ENCODE data around the gene DTX3.
"Not testable (repeated sequence)": the region's sequence is repeated elsewhere in the genome, so short reads cannot be mapped to it uniquely, and the experiment has no call there.

The DTX3 gene

DNA sequence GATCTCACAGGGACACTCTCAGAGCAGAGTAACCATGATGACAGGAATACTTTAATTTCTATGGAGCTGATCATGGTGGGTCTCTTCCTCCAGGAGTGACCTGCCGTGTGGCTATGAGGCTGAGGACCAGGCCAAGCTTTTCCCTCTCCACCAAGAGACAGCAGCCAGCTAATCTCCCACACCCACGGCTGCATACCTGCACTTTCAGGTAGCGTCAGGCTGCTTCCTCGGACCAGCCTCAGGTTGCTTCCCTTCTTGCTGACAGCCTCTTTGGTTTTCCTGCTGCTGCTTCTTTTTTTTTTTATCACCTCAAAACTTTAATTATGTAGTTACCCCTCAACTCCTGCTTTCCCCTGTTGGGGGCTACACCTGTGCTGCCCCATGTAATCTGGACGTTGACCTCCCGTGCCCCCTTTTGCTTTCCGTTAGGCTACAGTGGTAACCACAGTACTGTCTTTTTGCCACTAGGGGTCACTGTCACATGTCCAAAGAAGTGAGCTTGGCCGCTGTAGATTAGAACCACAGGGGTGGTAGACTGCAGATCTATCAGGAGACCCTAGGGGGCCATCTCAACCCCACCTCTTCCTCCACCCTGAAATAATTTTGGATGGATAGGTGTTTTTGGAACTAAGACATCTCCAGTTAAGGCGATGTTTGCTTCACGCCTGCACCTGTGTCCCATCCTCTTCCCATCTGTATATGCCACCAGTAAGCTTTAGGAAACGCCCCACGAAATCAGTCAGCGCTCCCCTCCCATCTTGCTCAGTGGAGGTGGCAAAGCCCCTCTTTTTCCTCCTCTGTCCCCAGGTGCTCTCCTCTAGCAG is 21.4 kb upstream of the DTX3 start:
- peak; percentile 85 for DNase-seq

DNA sequence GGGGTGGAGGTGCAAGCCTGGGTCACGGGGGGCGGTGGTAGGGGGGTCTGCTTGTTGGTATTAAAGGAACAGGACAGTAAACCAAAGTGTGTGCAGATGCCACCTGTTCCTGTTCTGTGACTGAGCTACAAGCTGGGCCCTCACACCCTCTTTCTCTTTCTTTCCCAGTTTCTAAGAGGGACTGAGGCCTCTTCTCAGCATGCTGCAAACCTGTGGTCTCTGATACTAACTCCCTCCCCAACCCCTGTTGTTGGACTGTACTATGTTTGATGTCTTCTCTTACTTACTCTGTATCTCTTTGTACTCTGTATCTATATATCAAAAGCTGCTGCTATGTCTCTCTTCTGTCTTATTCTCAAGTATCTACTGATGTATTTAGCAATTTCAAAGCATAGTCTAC is 20.6 kb upstream of the DTX3 start:
- DNase-seq = no peak

- DNase-seq = no peak
Measured at GRCh38 chr12:57584690-57585089, 19.9 kb upstream of the DTX3 start.

GRCh38 chr12:57585156-57585555 is 19.5 kb upstream of the DTX3 start:
- DNase-seq = no peak

DNA sequence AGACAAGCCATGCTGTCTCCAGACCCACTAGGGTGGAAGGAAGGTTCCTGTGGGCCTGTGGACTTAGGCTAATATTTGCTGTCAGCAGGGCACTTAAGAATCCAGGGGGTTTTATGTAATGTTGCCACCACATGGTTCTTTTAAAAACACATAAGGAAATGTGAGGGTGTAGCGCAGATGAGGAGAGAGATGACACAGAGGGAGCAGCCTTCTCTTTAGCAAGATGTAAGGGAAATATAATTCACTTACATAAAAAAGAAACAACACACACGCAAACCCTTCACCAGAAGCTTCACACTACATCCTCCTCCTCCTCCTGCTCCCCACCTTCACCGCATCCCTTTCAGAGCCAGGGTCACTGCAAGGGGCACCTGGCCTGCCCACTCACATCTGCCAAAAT is 18.5 kb upstream of the DTX3 start:
- DNase-seq = no peak

DNA sequence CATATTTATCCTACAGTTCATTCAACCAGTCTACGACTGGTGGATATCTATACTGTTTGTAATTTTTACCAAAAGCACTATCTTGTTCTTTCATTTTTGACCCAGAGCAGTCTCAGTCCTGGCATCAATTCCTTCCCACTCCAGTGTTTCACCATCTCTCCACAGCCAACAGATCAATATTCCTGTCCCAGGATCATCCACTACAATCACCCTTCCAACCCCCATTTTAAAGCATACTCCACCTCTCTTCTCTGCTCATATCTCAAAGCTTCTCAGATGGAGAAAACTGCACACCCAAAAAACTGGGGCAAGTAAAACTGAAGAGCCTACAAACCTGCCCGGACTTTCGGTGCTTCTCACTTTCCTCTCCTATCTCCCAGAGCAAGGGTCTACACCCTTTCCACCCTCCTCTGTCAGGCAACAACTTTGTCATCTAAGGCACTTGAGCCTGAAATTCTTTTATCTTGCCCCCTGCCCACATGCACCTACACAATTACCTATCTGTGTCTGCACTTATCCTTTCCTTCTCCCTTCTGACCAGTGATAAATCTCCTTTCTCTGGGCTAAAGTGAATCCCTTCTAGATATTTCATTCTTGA is 17.7 kb upstream of the DTX3 start:
- DNase-seq = no peak

DNA sequence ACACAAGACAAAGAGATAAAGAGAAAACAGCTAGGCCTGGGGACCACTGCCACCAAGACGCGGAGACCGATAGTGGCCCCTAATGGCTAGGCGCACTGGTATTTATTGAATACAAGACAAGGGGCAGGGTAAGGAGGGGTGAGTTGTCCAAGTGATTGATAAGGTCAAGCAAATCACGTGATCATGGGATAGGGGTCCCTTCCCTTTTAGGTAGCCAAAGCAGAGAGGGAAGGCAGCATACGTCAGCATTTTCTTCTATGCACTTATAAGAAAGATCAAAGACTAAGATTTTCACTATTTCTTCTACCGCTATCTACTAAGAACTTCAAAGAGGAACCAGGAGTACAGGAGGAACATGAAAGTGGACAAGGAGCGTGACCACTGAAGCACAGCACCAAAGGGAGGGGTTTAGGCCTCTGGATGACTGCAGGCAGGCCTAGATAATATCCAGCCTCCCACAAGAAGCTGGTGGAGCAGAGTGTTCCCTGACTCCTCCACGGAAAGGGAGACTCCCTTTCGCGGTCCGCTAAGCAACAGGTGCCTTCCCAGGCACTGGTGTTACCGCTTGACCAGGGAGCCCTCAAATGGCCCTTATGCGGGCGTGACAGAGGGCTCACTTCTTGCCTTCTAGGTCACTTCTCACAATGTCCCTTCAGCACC is 15.5 kb upstream of the DTX3 start:
- not testable (repeated sequence) for DNase-seq

GRCh38 chr12:57590479-57590863 is 14.2 kb upstream of the DTX3 start:
- DNase-seq = no peak

DNA sequence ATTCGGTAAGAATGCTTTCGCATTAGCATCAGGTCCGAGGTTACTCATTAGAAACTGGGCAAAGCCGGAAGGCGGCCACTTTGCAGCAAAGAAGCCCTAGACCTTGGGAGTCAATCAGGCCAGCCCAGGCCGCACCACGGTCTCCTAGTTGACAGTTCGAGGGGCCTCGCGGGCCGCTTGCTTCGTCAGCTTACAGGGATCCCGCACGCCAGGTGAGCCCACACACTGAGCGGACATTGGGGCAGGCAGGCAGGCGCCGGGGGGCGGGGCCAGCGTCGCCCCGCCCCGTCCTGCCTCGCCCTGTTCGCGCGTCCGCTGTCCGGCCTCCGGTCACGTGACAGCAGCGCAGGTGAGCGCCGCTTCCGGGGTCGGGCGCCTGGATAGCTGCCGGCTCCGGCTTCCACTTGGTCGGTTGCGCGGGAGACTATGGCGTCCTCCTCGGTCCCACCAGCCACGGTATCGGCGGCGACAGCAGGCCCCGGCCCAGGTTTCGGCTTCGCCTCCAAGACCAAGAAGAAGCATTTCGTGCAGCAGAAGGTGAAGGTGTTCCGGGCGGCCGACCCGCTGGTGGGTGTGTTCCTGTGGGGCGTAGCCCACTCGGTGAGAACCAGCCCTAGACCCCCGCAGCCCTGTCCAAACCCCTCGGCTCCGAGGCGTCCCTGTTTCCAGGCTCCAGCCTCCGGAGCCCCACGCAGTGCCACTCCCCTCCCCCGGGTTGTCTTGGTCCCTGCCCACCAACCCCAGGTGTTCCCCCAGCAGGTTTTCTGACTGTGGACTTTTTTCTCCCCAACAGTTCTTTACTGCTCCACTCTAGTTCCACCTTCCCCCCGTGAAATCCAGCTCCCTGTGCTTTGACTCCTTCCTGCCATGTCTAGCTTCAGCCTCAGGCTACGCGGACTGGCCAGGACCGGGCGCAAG is 13.5 kb upstream of the DTX3 start, which contains the start of gene PIP4K2C:
TSS of gene PIP4K2C (plus strand) at position 329 of the 918 bp plus-strand sequence. CDS start at position 427, 98 bp downstream.
- no peak for DNase-seq

- DNase-seq = no peak
Measured at GRCh38 chr12:57591782-57592325, 12.8 kb upstream of the DTX3 start.

GRCh38 chr12:57592551-57593165 is 12.0 kb upstream of the DTX3 start:
- no peak for DNase-seq

DNA sequence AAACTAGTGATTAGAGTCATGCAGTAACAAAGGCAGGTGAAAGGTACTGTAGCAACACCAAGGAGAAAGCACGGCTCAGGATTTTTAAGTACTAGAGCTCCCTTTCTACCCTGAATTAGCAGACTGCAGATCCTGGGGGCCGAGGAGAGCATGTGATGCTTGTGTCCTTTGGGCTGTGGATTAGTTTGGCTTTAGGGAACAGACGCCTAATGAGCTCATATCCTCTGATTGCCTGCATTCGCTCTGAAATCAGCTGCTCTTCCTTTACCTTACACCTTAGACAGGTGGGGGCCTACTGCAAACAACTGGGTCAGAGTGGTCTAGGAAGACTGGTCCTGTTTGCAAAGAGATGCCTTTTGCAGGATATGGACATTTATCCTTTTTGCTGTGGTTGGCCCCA is 11.4 kb upstream of the DTX3 start:
- no peak for DNase-seq

DNA sequence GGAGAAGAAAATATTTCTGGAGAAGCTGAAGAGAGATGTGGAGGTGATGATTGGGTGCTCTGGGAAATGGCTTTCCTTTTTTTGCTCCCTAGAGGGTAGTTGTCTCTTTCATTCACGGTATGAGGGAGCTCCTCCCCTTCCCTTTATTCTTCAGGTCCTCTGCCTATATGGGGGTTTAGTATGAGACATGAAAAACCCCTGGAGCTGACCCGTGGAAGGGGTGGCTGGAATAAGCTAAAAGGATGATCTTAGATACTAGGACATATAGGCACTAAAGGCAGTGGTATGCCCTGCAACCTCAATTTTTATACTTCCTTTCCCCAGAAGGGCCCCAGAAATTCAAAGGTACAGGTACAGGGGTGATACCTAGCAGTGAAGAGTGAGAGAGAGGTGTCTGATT is 4.2 kb upstream of the DTX3 start:
- DNase-seq = no peak

DNA sequence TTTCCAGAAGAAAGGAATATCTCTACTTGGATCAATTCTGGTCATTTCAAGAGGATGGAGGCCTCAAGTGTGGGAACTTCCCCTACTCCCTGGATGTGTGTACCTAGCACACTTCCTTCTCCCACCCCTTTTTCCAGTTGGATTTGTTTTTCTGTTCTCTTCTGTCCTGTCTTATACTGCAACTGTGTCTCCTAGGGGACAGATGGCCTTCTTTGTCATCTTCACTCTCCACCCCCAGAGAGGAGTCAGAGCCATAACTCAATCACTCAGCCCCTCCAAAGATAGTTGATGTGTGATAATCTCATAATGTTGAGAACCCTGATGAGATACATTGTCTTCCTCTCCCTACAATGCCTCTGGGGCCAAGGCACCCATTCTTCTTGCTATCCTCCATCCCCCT is 2.1 kb upstream of the DTX3 start:
- no peak for DNase-seq

DNA sequence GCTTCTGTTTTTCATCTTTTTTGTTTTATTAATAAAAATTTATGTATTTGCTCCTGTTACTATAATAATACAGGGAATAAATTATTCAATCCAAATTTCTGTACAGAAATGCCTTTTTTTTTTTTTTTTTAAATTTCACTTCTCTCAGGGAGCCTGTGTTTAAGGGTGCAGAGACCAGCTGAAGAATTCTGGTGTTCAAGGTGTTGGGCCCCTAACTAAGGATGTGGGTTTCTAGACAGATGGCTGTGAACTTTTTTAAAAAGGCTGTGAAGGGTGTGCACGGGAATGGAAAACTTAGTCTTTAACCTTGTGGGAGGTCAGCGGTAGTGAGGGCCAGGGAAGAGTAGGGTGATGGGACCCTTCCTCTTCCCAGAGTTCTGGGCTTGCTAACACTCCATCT is 1.3 kb upstream of the DTX3 start:
- no peak for DNase-seq

GRCh38 chr12:57603815-57604453 is 690 bp upstream of the DTX3 start:
- DNase-seq = no peak

- no peak for DNase-seq
Measured at GRCh38 chr12:57604992-57605810, 577 bp downstream of the DTX3 start.

DNA sequence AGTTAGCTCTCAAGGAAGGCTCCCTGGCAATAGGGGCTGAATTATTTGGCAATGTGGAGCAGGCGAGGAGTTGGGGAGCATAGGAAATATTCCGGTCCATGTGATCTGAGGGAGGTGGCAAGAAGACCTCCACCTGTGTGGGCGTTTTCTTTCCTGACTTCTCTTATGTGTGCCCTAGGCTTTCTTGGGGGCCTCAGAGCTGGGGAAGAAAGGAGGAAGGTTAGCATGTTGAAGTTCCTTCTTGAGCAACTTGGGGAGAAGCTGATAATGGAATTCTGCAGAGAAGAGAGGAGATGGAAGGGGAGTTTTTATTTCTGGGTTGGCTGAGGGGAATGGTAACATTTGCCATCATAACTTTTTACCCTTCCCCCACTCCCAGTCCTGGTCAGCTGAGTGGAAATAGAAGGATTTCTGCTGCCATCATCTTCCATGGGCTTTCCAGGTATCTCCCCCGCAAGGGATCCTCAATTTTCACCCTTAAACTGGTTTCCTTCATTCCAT is 1.2 kb downstream of the DTX3 start:
- DNase-seq = no peak

- DNase-seq = no peak
Measured at GRCh38 chr12:57606399-57606798, 1.8 kb downstream of the DTX3 start.

DNA sequence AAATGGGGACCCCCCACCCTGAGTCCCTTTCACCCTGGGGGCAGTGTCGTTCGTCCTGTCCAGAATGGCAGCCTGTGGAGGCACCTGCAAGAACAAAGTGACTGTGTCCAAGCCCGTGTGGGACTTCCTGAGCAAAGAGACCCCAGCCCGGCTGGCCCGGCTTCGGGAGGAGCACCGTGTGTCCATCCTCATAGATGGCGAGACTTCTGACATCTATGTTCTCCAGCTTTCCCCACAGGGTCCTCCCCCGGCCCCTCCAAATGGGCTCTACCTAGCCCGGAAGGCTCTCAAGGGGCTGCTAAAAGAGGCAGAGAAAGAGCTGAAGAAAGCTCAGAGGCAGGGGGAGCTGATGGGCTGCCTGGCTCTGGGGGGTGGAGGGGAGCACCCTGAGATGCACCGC is 2.2 kb downstream of the DTX3 start:
- DNase-seq = no peak
